ENCODE data around the gene STAMBP. TPM values are rescaled to one million over a fixed set of nuclear protein-coding genes. Genes with fewer than 3 reads are reported as not detected.

STAMBP gene
- total RNA-seq, 4 donors from 2014 or later: 14.4 to 27.0 (median 20.0) TPM

DNA sequence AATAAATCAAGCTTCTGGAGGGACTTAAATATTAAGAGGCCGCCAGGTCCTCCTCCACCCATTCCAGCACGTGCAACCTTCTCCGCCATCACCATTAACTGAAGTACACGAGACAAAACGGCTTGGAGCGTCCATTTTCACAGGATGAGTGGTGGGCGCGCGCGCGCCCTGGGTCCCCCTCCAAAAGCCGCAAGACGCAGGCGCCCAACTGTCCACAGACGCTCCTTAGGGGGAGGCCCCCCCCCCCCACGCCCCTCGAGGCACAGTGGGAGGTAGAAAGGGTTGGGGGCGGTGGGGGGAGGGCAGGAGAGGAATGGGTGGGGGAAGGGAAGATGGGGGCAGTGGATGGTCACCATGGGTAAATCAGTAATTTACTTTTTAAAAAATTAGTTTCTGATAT, 10.5 kb upstream of the STAMBP start:
- TF ChIP-seq, protein P1, sequence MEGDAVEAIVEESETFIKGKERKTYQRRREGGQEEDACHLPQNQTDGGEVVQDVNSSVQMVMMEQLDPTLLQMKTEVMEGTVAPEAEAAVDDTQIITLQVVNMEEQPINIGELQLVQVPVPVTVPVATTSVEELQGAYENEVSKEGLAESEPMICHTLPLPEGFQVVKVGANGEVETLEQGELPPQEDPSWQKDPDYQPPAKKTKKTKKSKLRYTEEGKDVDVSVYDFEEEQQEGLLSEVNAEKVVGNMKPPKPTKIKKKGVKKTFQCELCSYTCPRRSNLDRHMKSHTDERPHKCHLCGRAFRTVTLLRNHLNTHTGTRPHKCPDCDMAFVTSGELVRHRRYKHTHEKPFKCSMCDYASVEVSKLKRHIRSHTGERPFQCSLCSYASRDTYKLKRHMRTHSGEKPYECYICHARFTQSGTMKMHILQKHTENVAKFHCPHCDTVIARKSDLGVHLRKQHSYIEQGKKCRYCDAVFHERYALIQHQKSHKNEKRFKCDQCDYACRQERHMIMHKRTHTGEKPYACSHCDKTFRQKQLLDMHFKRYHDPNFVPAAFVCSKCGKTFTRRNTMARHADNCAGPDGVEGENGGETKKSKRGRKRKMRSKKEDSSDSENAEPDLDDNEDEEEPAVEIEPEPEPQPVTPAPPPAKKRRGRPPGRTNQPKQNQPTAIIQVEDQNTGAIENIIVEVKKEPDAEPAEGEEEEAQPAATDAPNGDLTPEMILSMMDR (IDR thresholded peaks at IDR 0.05): no peak
- no peak for ATAC-seq (ENCODE audit: low FRiP score)
- DNase-seq (ENCODE audit: low spot score): no peak

DNA sequence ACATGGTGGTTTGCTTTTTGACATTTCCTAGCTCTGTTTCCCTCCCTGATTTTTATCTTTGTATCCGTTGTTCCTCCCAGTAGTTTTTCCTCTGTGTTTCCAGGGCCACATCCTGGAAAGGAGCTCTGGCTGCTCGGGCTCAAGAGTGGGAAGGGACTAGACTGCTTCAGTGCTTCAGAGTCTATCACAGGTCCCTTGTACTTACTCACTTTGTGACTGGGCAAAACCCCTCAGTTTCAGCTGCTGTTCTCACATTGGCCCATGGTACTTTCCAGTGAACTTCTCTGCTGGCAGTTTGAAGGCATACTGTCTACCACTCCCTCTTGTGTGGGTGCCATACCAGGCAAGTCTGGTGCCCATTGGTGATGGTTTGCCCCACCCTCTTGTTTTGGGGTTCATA, 7.5 kb upstream of the STAMBP start:
- DNase-seq (ENCODE audit: low spot score) (no peak), ATAC-seq (ENCODE audit: low FRiP score) (no peak)
- TF ChIP-seq, protein P1 (IDR thresholded peaks at IDR 0.05): no peak

DNA sequence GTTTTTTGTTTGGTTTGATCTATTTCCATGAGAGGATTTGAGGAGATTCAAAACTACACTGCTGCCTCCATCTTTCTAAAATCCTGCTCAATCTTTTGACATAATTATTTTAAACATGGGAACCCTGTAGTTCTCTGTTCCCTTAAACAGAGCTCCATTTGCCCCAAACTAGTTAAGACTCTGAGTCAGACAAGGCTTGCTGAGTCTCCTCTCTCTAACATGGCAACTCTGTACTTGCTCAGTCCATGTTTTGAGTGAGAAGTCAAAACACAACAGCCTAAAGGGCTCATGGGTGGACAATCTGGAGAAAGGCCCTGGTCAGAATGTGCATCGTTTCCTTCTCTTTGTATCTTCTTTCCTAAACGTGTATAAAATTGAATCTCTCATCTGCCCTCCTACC, 7.1 kb upstream of the STAMBP start:
- DNase-seq (ENCODE audit: low spot score): no peak
- TF ChIP-seq, protein P1 (IDR thresholded peaks at IDR 0.05): no peak
- no peak for ATAC-seq (ENCODE audit: low FRiP score)

DNA sequence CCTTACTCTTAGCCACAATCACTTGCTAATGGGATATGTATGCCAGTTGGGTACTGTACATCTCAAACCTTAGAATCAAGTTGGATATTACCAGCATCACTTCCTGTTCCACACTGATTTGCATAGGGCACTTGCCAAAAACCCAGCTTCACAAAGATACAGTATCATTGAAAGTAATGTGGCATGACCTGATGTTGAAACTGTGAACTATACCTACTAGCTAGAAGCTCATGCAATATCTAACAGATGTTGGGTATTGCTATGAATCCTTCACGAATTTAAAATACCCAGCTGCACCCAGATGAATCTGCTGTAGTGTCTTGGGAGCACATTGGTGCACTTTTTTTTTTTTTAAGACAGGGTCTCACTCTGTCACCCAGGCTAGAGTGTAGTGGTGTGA, 6.5 kb upstream of the STAMBP start:
- TF ChIP-seq, protein P1 (IDR thresholded peaks at IDR 0.05): no peak
- DNase-seq (ENCODE audit: low spot score): no peak
- no peak for ATAC-seq (ENCODE audit: low FRiP score)

DNA sequence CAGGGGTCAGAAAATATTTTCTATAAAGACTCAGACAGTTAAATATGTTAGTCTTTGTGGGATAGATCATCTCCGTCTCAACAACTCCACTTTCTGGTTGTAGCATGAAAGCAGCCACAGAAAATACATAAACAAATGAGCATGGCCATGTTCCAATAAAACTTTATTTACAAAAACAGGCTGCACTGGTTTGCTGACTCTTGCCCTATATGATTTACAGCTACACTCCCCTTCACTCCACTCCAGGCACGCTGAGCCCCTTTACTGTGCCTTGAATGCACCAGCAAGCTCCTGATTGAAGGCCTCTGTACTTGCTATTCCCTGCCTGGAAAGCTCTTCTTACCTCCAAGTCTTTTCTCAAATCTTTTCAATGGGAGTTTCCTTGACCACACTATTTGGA, 5.8 kb upstream of the STAMBP start:
- TF ChIP-seq, protein P1 (IDR thresholded peaks at IDR 0.05): no peak
- no peak for ATAC-seq (ENCODE audit: low FRiP score)
- DNase-seq (ENCODE audit: low spot score): no peak

DNA sequence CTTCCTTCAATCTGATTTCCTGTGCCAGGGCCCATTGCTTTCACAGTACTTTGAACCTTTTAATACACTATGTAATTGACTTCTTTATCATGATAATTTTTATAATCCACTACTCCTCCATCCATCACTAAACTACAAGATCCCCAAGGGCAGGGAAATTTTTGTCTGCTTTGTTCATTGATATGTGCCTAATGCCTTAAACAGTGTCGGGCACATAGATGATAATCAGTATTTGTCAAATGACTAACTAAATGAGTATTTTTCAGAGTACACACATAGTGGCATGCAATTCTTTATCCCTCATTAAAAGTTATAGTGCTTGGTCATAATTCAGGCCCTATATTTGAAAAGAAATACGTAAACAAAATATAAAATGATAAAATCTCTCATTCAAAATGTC, 5.3 kb upstream of the STAMBP start:
- no peak for DNase-seq (ENCODE audit: low spot score)
- TF ChIP-seq, protein P1 (IDR thresholded peaks at IDR 0.05): no peak
- ATAC-seq (ENCODE audit: low FRiP score): no peak

DNA sequence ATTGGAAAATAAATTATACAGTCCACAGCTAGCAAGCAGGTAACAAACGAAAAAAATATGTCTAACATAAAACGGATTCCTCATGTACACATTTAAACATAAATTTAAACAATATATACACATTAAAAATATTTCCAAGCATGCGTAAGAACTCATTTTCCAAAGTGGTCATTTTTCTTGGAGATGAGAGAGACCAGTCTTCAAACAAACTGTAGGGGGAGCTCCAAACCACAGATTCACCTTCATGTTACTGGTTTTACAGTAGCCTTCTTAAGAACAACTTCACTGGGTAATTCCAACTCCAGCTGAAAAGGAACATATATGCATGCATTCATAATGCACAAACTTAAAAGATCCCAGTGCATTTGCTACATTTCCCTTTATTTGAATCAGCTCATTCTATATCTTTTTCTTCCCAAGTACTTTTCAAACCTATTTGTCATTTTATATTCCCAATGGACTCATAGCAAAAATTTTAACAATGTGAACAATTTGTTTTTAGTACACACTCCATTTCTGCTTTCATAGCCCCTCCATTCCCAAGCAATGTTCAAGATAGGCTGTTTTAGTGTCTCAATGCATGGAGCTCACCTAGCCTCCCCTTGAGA, 4.7 kb upstream of the STAMBP start:
- no peak for DNase-seq (ENCODE audit: low spot score)
- TF ChIP-seq, protein P1 (IDR thresholded peaks at IDR 0.05): no peak

More for the DNA sequence above, 4.7 kb upstream of the STAMBP start:
- no peak for ATAC-seq (ENCODE audit: low FRiP score)

Data from omental fat pad (tissue), 4 donors.